H9 (cell line): ENCODE measurements around the gene GABRD. TPM values are rescaled to one million over a fixed set of nuclear protein-coding genes. Genes with fewer than 3 reads are reported as not detected.

Source experiments
- DNase-seq: peaks from one replicate; pipeline ENCODE4 v3.0.0-alpha.2; 2017
- H2AFZ ChIP-seq: one replicate; pipeline ENCODE4 v1.6.1; 2013; ENCODE audit warnings: mild to moderate bottlenecking, low read length, control low read depth, moderate library complexity
- H2AK5ac ChIP-seq: 2 replicates; pipeline ENCODE4 v1.6.1; 2013; ENCODE audit warnings: low read length, control low read depth, mixed read lengths; ENCODE audit not compliant: insufficient read length
- H2BK120ac ChIP-seq: one replicate; pipeline ENCODE4 v1.6.1; 2013; ENCODE audit warnings: low read depth, mild to moderate bottlenecking, low read length, control low read depth, inconsistent platforms; ENCODE audit not compliant: poor library complexity, severe bottlenecking
- H2BK12ac ChIP-seq: 2 replicates; pipeline ENCODE4 v1.6.1; 2013; ENCODE audit warnings: low read length, control low read depth, mixed read lengths, low read depth; ENCODE audit not compliant: insufficient read length
- H2BK15ac ChIP-seq: 2 replicates; pipeline ENCODE4 v1.6.1; 2013; ENCODE audit warnings: low read depth, low read length, control low read depth
- H2BK20ac ChIP-seq: one replicate; pipeline ENCODE4 v1.6.1; 2013; ENCODE audit warnings: low read depth, mild to moderate bottlenecking, low read length, control low read depth, inconsistent platforms; ENCODE audit not compliant: poor library complexity, severe bottlenecking
- H2BK5ac ChIP-seq: 2 replicates; pipeline ENCODE4 v1.6.1; 2013; ENCODE audit warnings: low read length, control low read depth, mixed read lengths; ENCODE audit not compliant: insufficient read length
- H3K14ac ChIP-seq: 2 replicates; pipeline ENCODE4 v1.6.1; 2013; ENCODE audit warnings: low read length, control low read depth; ENCODE audit not compliant: insufficient read depth
- H3K18ac ChIP-seq: 2 replicates; pipeline ENCODE4 v1.6.1; 2013; ENCODE audit warnings: low read depth, mild to moderate bottlenecking, mixed read lengths, low read length, control low read depth; ENCODE audit not compliant: insufficient read length
- H3K23ac ChIP-seq: 2 replicates; pipeline ENCODE4 v1.6.1; 2013; ENCODE audit warnings: low read length, control low read depth, mixed read lengths, low read depth; ENCODE audit not compliant: insufficient read length
- H3K23me2 ChIP-seq: 2 replicates; pipeline ENCODE4 v1.6.1; 2013; ENCODE audit warnings: low read depth, mild to moderate bottlenecking, mixed read lengths, low read length, control low read depth; ENCODE audit not compliant: insufficient read length, poor library complexity, severe bottlenecking
- H3K27ac ChIP-seq: 2 replicates; pipeline ENCODE4 v1.5.1; 2013; ENCODE audit warnings: low read length, control low read depth, mixed read lengths, low read depth; ENCODE audit not compliant: insufficient read length
- H3K27me3 ChIP-seq: 2 replicates; pipeline ENCODE4 v1.6.1; 2013; ENCODE audit warnings: low read length, control low read depth, inconsistent platforms; ENCODE audit not compliant: insufficient read depth
- H3K4ac ChIP-seq: 2 replicates; pipeline ENCODE4 v1.6.1; 2013; ENCODE audit warnings: low read depth, mild to moderate bottlenecking, control low read depth, inconsistent platforms, low read length, moderate library complexity
- H3K4me1 ChIP-seq: 2 replicates; pipeline ENCODE4 v1.6.1; 2013; ENCODE audit warnings: low read length, control low read depth, inconsistent platforms; ENCODE audit not compliant: insufficient read depth
- H3K4me2 ChIP-seq: 2 replicates; pipeline ENCODE4 v1.6.1; 2013; ENCODE audit warnings: low read length, control low read depth, mixed read lengths; ENCODE audit not compliant: insufficient read length, insufficient read depth
- H3K56ac ChIP-seq: 2 replicates; pipeline ENCODE4 v1.6.1; 2013; ENCODE audit warnings: low read depth, mild to moderate bottlenecking, mixed read lengths, low read length, control low read depth; ENCODE audit not compliant: insufficient read length
- H3K79me1 ChIP-seq: 2 replicates; pipeline ENCODE4 v1.6.1; 2013; ENCODE audit warnings: low read depth, mild to moderate bottlenecking, moderate library complexity, low read length, control low read depth, inconsistent platforms; ENCODE audit not compliant: insufficient read depth, poor library complexity, severe bottlenecking
- H3K79me2 ChIP-seq: 2 replicates; pipeline ENCODE4 v1.6.1; 2013; ENCODE audit warnings: low read length, control low read depth, inconsistent platforms; ENCODE audit not compliant: insufficient read depth
- H3K9ac ChIP-seq: 2 replicates; pipeline ENCODE4 v1.6.1; 2013; ENCODE audit warnings: low read length, control low read depth, mixed read lengths; ENCODE audit not compliant: insufficient read length; ENCODE audit errors: extremely low read depth
- H3K9me3 ChIP-seq: one replicate; pipeline ENCODE4 v1.6.1; 2013; ENCODE audit warnings: low read depth, low read length, inconsistent platforms; ENCODE audit not compliant: control insufficient read depth
- H3T11ph ChIP-seq: one replicate; pipeline ENCODE4 v1.6.1; 2013; ENCODE audit warnings: mild to moderate bottlenecking, low read length, control low read depth, inconsistent platforms
- H4K20me1 ChIP-seq: one replicate; pipeline ENCODE4 v1.6.1; 2013; ENCODE audit not compliant: control insufficient read depth, insufficient read length, insufficient read depth
- H4K5ac ChIP-seq: 2 replicates; pipeline ENCODE4 v1.6.1; 2013; ENCODE audit warnings: low read depth, mild to moderate bottlenecking, mixed read lengths, low read length, control low read depth; ENCODE audit not compliant: insufficient read length
- H4K8ac ChIP-seq: replicated peaks from 2 replicates; pipeline ENCODE4 v1.6.1; 2013; ENCODE audit warnings: low read length, control low read depth, mixed read lengths, low read depth; ENCODE audit not compliant: insufficient read length
- H4K91ac ChIP-seq: 2 replicates; pipeline ENCODE4 v1.6.1; 2013; ENCODE audit warnings: low read depth, mild to moderate bottlenecking, moderate library complexity, mixed read lengths, low read length, control low read depth; ENCODE audit not compliant: insufficient read length
- H3K27ac Mint-ChIP-seq, 3 experiments: 2 replicates in 2 of 3; 3 replicates in 1 of 3; pipeline ENCODE4 v1.8.0; 2020 to 2021; ENCODE audit warnings: mixed read lengths in 3 of 3, mild to moderate bottlenecking in 1 of 3, moderate library complexity in 1 of 3
- H3K27me3 Mint-ChIP-seq: 2 replicates; pipeline ENCODE4 v1.8.0; 2021; ENCODE audit warnings: low read depth, mild to moderate bottlenecking, moderate library complexity, mixed read lengths
- H3K36me3 Mint-ChIP-seq, 3 experiments: 2 replicates in 2 of 3; 3 replicates in 1 of 3; pipeline ENCODE4 v1.8.0; 2020 to 2021; ENCODE audit warnings: low read depth in 3 of 3, mixed read lengths in 3 of 3; ENCODE audit not compliant: insufficient read depth in 1 of 3
- H3K4me1 Mint-ChIP-seq, 2 experiments: 2 replicates each; pipeline ENCODE4 v1.8.0; 2020; ENCODE audit warnings: mixed read lengths in 2 of 2
- H3K4me3 Mint-ChIP-seq, 2 experiments: 2 replicates in 1 of 2; 3 replicates in 1 of 2; pipeline ENCODE4 v1.8.0; 2020 to 2021; ENCODE audit warnings: mild to moderate bottlenecking in 2 of 2, mixed read lengths in 2 of 2, moderate library complexity in 1 of 2
- H3K9me3 Mint-ChIP-seq, 2 experiments: 2 replicates in 1 of 2; 3 replicates in 1 of 2; pipeline ENCODE4 v1.8.0; 2020; ENCODE audit warnings: mild to moderate bottlenecking in 2 of 2, mixed read lengths in 2 of 2, moderate library complexity in 1 of 2
- WGBS: extraction: QIAGEN DNeasy Blood & Tissue Kit; methylation state at CpG from one replicate; pipeline ENCODE4 v1.1.7; 2013; ENCODE audit warnings: missing lambda C conversion rate, low lambda C conversion rate, mixed read lengths; ENCODE audit not compliant: insufficient read length; ENCODE audit errors: extremely low coverage; 5-methylcytosine and 5-hydroxymethylcytosine counted together
- total RNA-seq: library from RNA; stranded (reverse); gene quantifications from 2 replicates; pipeline ENCODE4 v1.2.1, GENCODE V29; 2021
- TF ChIP-seq, protein P1 (sequence below): fragments of 200-600 bp; sonication (generic); conservative IDR thresholded peaks from 3 replicates; pipeline ENCODE4 v1.8.0; 2021; ENCODE audit warnings: antibody characterized with exemption, mild to moderate bottlenecking

The GABRD gene
- total RNA-seq, 1 experiment from 2014 or later: 0.59 TPM

DNA sequence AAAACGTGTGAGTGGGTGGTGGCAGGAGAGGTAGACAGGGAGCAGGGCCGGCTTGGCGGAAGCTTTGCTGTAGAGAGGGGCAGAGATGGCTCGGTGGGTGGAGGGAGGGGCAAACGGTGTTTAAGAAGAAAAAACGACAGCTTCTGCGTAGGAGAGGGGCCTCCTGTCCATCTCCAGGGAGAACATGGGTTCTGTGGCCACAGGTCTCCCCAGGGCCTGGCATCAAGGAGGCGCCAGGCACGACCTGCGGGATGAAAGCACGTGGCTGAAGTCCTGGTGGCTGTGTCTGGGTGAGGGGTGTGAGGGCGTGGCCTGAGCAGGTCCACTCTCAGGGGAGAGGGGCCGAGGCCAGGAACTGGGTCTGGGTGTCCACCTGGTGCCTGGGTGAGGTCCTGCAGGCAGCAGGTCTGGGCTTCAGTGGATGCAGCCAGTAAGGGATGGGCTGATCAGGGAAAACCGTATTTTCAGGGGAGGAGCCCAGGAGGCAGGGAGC is 30.1 kb downstream of the GABRD start:
- no peak overlapping the region for H3K27ac ChIP-seq
- H3K4ac ChIP-seq: no peak overlapping the region
- H4K91ac ChIP-seq: no peak overlapping the region
- TF ChIP-seq, protein P1, sequence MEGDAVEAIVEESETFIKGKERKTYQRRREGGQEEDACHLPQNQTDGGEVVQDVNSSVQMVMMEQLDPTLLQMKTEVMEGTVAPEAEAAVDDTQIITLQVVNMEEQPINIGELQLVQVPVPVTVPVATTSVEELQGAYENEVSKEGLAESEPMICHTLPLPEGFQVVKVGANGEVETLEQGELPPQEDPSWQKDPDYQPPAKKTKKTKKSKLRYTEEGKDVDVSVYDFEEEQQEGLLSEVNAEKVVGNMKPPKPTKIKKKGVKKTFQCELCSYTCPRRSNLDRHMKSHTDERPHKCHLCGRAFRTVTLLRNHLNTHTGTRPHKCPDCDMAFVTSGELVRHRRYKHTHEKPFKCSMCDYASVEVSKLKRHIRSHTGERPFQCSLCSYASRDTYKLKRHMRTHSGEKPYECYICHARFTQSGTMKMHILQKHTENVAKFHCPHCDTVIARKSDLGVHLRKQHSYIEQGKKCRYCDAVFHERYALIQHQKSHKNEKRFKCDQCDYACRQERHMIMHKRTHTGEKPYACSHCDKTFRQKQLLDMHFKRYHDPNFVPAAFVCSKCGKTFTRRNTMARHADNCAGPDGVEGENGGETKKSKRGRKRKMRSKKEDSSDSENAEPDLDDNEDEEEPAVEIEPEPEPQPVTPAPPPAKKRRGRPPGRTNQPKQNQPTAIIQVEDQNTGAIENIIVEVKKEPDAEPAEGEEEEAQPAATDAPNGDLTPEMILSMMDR: peak; percentile 70
- peak overlapping the region; percentile 45 for H3K9ac ChIP-seq
- H3K18ac ChIP-seq: no peak overlapping the region
- H3K27me3 ChIP-seq: no peaks in the 10 kb centered on the region
- H2BK5ac ChIP-seq: no peak overlapping the region
- H3K14ac ChIP-seq: peak overlapping the region; percentile 91; the same call in 1 of the 2 replicates
- H2BK15ac ChIP-seq: no peak overlapping the region
- H3K4me1 ChIP-seq: no peaks in the 10 kb centered on the region; the same call in 1 of the 2 replicates
- H4K5ac ChIP-seq: no peak overlapping the region
- peak; percentile 97 for DNase-seq
- Mint-ChIP-seq H3K27me3 (peaks cover 16% of the 10 kb centered on the region), H3K4me1 (peaks cover 18 to 33% of the 10 kb centered on the region in 2 experiments), H3K9me3 (peaks cover 0 to 3% of the 10 kb centered on the region in 2 experiments; a peak in 2 of 5 replicates), H3K36me3 (no peaks in the 10 kb centered on the region; a peak in 2 of 7 replicates), H3K4me3 (peak overlapping the region; percentile 73 to 89), H3K27ac (peak overlapping the region; percentile 93 to 97 (median 93); a peak in 6 of 7 replicates)
- H4K8ac ChIP-seq: no peak overlapping the region
- no CpG with 5 or more reads among the region's 14 CpGs for WGBS
- no peak overlapping the region for H3T11ph ChIP-seq
- no peaks in the 10 kb centered on the region for H4K20me1 ChIP-seq
- no peak overlapping the region for H2AFZ ChIP-seq
- no peak overlapping the region for H2AK5ac ChIP-seq
- no peaks in the 10 kb centered on the region for H3K79me1 ChIP-seq
- peak overlapping the region; percentile 55 for H3K4me2 ChIP-seq
- H3K23ac ChIP-seq: no peak overlapping the region
- H3K23me2 ChIP-seq: peaks cover 10% of the 10 kb centered on the region
- no peak overlapping the region for H2BK20ac ChIP-seq
- H2BK12ac ChIP-seq: no peak overlapping the region
- H3K56ac ChIP-seq: no peak overlapping the region
- H2BK120ac ChIP-seq: no peak overlapping the region
- no peaks in the 10 kb centered on the region for H3K9me3 ChIP-seq
- peaks cover 2% of the 10 kb centered on the region; the same call in 1 of the 2 replicates for H3K79me2 ChIP-seq
